Activated CD8-positive, alpha-beta memory T cell treated with anti-CD3 and anti-CD28 coated beads, Interleukin-2, amount 50 U/mL, for 1 hour (primary cell): ENCODE data around the gene HMCN2.
"Not testable (repeated sequence)": the region's sequence is repeated elsewhere in the genome, so short reads cannot be mapped to it uniquely, and the experiment has no call there.

Experiments used
- DNase-seq: peaks from one replicate; pipeline ENCODE4 v3.0.0-alpha.2; 2020; ENCODE audit errors: extremely low read depth

HMCN2 gene

DNA sequence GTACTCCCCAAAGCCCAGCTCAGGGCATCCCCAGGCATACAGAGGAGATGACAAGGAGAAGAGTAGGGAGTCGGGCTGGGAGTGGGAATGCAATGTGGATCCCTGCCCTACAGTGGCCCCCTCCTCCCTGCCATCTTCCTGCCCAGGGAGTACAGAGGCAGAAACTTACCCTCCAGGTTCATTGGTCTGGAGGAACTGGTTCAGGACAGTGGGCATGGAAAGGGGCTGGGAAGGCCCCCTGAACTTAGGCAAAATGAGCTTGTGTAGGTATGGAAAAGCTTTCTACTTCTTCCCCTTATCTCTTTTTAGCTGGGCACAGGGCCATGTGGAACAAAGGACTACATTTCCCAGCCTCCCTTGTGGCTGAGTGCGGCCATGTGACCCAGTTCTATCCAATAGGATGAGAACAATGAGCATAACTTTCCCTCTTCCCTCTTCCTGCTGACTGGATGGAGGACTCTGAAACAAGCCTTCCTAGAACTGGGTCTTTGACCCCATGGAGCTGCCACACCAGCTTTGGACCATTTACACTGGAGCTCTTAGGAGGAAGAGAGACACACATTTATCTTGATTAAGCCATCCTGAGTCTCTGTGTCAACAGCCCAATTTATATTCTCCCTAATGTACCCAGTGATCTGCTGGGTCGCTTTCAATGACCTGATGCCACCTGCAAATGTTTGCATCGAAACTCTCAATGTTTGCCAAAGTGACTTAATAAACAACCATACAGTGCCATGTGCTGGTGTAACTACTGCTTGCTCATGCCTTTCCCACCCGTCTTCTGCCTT is 25.0 kb upstream of the HMCN2 start:
- no peak for DNase-seq

DNA sequence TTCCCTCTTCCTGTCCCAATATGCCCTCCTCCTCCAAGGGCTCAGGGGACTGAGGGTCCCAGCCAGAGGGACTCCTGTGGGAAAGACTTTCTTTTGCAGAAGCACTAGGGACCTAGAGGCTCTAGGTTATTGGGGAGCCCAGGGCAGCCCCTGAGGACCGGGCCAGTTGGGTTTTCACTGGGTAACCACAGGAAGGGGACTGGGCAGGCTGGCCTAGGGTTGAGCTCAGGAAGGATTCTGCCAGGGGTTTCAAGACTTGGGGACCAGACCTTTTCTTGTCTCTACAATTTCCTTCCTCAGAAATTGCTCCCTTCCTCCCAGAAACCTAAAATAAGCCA is 24.4 kb upstream of the HMCN2 start:
- no peak for DNase-seq

DNA sequence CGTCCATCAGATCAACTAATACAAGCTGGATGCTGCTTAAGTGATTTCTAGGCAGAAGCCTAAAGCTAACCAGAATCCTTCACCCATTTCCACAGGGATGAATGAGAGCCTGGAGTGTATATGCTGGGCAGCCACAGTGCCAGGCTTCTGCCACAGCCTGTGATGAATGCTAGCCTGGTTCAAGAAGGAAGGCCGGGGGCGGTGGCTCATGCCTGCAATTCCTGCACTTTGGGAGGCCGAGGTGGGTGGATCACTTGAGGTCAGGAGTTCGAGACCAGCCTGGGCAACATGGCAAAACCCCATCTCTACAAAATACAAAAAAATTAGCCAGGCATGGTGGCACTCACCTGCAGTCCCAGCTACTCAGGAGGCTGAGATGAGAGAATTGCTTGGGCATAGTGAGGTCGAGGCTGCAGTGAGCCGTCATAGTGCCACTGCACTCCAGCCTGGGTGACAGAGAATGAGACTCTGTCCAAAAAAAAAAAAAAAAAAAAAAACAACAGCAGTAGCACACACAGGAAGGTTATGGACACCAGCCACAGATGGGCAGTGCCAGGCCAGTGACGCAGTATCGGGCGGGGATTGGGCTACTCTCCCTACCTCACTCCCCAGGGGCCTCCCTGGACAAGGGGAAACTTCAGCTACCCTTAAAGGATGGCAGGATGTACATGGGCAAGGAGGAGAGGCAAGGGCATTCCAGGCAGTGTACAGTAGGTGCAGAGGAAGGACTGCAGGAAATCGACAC is 23.1 kb upstream of the HMCN2 start:
- DNase-seq: no peak

DNA sequence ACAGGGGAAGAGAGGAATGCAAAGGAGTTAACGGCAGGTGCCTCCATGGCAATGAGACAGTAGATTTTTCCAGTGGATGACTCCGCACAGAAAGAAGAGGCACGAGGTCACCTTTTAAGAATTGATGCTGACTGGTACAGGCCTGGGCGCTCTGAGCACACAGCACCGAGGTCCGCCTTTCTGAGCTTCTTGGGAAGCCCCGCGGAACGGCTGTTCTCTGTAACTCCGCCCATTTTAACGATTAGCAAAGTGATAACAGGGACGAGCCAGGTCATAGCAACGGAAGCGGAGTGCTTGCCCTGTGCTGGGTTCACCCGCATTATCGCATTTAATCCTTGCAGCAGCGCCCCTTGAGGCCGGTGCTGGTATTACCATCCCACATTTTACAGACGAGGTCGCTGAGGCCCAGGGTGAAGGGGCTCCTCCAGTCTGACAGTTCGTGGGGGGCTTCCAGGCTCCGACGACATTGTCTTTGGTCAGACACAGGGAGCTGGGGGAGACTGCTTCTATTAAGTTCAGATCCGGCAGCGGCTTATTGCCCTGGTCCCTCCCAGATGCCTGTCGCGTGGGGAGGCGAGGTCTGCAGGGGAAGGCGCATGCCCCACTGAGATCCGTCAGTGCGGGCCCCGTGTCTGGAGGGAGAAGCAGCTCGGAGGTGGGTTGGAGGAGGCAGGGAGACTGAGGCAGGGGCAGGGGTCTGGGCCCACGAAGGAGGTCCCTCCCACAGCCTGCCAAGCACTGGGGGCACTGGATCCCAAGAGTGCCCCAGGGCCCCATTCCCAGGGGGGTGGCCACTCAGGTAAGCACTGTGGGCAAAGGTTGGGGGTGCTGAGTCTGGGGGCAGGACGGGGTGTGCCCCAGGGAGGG is 22.3 kb upstream of the HMCN2 start:
- DNase-seq: peak; percentile 33

DNA sequence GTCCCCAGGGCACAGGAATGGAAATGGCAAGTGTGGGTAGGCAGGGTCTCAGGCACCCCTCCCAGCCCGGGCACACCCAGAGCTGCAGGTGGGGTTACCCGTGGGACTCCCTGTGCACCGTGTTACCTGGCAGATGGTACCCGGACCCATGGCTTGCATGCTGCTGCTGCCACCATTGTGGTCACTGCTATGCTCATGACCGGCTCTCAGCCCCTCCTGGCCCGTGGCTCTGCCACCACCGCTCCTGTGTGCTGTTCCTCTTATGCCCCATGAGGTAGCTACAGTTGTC is 21.7 kb upstream of the HMCN2 start:
- DNase-seq: no peak

DNA sequence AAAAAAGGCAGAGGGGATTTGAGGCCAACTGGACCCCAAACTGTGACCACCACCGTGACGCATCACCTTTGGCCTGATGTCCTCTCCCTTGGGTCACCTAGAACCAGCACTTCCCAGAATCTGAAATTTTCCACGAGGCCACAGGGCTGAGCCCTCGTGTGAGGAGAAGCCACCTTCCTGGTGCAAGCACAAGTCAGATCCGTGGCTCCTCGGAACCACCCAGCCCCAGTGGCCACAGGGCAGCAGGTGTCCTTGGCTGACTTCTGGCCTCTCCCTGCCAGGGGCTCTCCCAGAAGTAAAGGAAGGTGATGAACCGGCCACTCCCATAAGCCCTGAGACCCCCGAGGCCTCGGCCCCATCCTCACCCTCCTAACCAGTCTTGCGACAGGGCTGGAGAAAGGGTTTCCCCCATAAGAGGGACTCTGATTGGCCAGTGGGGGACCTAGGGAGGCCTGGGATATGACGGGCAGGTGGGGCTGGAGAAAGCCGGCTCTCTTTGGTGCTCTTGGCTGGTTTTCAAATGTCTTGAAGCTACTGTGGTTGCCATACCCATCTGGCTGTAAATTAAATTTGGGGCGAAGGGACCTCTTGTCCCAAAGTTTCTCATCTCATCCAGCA is 20.9 kb upstream of the HMCN2 start:
- no peak for DNase-seq

DNA sequence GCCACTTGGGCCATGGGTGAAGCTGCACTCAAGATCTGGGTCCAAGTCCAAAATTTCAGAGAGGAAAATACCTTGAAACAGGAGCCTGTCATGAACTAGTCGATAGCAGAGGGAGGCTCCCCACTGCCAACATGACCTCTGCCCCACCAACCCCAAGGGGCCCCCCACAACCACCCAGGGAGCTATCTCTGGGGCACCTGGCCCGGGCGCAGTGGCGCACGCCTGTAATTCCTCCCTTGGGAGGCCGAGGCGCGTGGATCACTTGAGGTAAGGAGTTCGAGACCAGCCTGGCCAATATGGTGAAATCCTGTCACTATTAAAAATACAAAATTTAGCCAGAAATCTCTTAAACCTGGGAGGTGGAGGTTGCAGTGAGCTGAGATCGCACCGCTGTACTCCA is 20.1 kb upstream of the HMCN2 start:
- no peak for DNase-seq

DNA sequence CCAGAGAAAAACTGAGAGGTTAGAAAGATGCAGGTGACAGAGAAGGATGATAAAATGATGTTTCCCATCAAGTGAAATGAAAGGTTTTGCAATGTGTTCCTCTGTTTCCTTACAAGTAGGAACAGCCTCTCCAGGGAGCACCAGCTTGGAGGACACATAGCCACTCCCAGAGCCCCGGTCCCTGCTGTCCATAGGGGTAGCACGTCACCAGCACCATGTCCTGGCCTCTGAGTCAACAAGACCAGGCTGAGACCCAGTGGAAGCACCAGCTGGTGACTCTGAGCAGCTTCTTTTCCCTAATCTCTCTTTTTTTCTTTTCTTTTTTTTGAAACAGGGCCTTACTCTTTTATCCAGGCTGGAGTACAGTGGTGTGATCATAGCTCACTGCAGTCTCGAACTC is 19.4 kb upstream of the HMCN2 start:
- DNase-seq: no peak

DNA sequence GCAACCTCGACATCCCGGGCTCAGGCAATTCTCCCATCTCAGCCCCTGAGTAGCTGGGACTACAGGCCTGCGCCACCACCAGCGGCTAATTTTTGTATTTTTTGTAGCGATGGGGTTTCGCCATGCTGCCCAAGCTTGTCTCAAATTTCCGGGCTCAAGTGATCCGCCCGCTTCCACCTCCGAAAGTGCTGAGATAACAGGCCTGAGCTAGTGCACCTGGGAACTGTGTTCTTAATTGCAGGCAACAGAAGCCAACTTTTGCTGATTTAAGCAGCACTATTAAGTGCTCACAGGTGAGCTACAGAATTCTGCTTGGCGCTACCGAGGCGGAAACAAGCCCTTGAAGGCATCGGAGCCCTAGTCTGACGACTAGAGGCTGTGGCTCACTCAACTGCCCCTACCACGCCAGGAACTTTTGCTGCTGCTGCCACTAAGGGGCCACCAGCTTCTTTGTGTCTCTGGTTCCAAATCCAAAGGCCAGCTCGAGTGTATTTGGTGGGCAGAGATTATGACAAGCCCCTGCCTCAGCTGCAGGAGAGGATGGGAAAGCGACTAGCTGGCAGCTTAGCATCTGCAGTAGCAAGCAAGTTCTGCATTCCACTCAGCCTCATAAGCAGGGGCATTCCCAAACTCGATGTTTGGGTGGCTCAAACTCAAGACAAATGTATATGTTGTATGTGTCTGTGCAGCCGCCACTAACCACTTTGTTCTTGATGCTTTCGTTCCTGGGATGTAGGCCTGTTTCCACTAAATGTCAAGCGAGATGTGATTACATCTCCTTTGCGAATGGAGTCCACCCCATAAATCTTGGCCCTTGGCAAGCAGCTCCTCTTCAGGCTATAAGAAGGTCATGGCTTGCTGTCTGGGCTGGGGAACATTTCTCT is 10.6 kb upstream of the HMCN2 start:
- DNase-seq: no peak

DNA sequence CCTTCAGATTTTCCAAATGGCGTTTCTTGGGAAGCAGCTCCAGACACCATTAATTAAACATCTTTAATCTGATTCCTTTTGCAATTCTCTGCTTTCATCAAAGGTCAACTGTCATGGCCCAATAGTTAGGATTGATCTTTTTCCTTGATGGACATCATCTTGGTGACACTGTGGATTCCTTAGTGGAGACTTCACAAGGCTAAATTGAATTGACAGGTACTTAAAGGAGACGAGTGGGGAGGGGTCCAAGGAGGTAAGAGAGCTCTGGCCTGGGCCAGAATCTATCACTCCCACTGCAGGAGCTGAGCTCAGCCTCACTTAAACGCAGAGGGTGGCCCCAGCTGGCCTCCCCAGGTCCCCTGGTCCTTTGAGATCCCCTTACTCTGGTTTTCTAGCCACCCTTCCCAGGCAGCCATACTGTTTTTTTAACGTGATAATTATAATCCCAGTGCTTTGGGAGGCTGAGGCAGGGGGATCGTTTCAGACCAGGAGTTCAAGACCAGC is 9.9 kb upstream of the HMCN2 start:
- DNase-seq: no peak

DNA sequence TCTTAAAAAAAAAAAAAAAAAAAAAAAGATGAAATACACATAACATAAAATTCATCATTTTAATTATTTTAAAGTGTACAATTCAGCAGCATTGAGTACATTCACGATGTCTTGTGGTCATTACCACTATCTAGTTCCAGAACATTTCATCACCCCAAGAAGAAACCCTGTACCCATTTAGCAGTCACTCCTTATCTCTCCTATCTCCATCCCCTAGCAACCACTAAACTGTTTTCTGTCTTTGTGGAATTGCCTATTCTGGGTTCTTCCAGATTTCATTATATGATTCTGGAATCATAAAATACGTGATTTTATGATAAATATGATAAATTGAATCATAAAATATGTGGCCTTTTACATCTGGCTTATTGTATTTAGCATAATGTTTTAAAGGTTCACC is 8.9 kb upstream of the HMCN2 start:
- no peak for DNase-seq

DNA sequence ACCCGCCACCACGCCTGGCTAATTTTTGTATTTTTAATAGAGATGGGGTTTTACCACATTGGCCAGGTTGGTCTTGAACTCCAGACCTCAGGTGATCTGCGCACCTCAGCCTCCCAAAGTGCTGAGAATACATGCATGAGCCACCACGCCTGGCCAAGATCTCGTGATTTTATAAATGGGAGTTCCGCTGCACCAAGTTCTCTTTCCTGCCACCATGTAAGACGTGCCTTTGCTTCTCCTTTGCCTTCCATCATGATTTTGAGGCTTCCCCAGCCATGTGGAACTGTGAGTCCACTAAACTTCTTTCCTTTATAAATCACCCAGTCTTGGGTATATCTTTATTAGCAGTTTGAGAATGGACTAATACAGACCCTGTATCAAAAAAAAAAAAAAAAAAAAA is 7.4 kb upstream of the HMCN2 start:
- not testable (repeated sequence) for DNase-seq

DNA sequence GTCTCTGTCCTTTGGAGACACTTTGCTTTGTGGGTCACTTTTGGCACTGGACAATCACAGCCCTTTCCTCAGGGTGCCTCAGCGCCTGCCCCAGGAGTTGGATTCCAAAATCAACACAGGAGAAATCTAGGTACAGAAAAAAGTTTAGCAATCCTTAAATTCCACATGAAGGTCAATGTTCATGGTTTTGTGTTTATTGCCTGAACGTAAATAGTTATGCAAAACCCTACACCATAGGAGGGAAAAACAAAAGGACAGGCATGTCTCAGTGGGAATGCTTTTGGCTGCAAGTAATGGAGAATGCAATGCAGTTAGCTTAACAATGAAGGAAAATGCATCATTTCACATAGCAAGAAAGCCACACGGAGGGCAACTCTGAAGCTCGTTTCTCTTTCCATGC is 6.5 kb upstream of the HMCN2 start:
- DNase-seq: no peak

DNA sequence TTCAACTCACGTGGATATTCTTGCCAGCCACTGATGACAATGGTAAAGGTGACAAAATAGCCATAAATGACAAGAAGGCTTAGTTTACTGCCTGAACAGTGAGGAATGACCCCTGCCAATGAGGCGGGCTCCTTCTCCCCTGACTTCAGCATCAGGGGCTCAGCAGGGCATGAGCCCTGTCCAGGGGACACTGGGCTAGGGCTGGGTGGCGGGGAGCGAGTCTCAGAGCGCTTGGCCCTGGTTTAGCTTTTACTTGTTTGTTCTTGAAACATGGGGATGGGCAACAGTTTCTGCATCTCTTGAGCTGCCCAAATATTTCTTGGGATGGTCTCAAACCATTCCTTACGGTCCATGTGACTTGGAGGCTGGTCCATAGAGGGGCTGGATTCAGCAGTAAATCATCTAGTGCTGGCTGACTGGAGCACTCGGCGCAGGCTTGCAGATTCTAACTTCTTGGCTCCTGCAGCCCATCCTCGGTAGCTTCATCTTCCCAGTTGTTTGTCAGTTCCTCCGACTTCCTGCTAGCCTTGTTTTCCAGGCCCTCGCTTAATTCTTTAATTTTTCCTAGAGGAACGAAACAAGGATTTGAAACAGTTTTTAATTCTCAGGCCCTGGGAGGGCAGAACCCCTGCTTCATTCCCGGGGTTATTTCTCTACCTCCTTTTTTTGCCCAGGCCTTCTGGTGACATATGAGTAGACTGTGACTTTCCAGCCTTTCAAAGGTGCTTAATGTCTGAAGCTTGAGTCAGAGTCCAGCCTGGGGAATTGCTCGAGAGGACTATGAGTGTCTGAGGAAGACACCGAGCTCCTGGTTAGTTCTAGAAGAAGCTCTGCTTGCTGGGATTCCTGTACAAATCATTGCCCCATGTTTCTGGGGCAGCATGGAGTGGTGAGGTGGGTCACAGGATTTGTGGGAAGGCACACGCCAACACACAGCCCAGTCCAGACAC is 4.5 kb upstream of the HMCN2 start:
- DNase-seq: no peak

DNA sequence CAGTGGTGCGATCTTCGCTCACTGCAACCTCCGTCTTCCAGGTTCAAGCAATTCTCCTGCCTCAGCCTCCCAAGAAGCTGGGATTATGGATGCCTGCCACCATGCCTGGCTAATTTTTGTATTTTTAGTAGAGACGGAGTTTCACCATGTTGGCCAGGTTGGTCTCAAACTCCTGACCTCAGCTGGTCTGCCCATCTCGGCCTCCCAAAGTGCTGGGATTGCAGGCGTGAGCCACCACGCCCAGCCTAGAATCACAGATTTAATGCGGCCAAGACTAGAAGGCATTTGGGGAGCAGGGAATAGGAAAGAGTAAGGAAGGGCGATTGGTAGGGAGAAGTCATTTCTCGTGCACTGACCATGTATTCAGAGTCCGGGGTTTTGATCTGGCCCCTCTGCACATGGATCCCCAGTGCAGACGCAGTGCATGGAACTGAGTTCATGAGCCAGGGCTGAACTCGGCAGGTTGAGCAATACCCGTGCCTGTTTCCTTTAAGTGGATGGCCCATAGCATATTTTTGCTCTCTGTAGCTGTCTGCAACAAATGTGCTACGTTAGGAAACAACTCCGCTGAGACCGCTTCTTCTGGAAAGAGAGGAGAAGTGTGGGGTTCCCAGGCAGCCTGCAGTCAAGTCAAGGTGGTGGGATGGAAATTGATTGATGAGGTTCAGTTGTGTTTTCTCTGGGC is 3.4 kb upstream of the HMCN2 start:
- no peak for DNase-seq

DNA sequence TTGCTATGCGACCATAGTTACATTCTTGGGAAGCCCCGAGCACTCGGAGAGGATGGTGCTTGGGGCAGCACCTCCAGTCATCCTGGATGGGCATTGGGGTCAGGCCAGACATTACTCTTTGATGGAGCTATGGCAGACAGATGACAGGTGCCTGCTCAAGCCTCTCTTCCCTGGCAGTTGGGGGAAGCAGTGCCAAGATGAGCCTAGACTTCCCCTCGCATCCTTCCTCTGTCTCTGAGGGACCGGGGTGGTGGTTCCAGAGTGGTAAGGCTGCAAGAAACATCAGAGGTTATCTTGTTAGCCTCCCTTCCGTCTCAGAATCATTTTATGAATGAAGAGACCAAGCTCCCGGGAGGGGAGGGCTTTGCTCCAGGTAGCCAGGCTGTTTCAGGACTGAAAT is 2.8 kb upstream of the HMCN2 start:
- DNase-seq: no peak

DNA sequence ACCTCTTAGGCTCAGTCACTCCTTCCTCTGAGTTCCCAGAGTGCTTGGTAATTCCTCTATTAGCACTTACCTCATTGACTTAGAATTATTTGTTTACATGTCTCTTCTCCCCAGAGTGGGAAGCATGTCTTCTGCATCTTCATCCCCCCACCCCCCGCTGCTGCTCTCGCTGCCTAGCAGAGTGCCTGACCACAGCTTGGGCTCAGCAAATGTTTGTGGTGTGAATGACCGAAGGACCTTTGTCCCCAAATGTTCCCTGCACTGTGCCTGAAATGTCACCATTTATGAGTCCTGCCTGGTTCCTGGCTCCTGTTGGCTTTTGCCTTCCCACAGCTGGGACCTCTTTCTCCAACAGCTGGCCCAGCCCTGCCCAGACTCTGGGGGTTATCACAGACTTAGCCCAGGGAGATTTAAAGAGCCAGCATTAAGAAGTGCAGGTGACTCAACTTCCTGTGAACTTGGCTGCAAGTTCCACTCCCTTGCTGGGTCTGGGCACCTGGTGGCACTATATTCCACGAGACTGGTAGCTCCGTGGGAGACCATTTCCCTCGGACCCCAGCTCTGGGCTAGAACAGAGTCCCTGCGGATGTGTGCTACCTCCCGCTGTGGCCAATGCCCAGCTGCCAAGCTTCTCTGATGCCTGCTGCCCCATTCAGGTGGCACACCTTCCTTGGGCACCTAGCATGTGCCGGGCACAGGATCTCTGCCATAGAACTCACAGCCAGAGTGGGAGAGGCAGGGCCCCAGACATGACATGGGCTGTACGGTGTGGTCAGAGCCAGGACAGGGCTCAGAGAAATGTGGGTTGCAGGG is 1.8 kb upstream of the HMCN2 start:
- DNase-seq: no peak
